Body of pancreas (tissue), 4 donors: ENCODE data around the gene KCP.

Source experiments
- POLR2A ChIP-seq, 3 donors: fragments of 450-650 bp; IDR thresholded peaks; one replicate each; pipeline ENCODE4 v1.6.1; 2016; ENCODE audit warnings: antibody characterized with exemption in 3 of 3, mild to moderate bottlenecking in 2 of 3
- TF ChIP-seq, protein P1 (sequence below), 7 experiments: fragments of 450-650 bp in 4 of 7; fragments of 200-600 bp in 3 of 7; sonication (generic) in 3 of 7; IDR thresholded peaks; one replicate each; pipeline ENCODE4 v1.5.1; 2016 to 2019; ENCODE audit warnings: antibody characterized with exemption in 7 of 7

- TF ChIP-seq, protein P1, sequence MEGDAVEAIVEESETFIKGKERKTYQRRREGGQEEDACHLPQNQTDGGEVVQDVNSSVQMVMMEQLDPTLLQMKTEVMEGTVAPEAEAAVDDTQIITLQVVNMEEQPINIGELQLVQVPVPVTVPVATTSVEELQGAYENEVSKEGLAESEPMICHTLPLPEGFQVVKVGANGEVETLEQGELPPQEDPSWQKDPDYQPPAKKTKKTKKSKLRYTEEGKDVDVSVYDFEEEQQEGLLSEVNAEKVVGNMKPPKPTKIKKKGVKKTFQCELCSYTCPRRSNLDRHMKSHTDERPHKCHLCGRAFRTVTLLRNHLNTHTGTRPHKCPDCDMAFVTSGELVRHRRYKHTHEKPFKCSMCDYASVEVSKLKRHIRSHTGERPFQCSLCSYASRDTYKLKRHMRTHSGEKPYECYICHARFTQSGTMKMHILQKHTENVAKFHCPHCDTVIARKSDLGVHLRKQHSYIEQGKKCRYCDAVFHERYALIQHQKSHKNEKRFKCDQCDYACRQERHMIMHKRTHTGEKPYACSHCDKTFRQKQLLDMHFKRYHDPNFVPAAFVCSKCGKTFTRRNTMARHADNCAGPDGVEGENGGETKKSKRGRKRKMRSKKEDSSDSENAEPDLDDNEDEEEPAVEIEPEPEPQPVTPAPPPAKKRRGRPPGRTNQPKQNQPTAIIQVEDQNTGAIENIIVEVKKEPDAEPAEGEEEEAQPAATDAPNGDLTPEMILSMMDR (IDR thresholded peaks at IDR 0.05), result no peak
- TF ChIP-seq POLR2A (IDR thresholded peaks at IDR 0.05), result no peak
Measured at GRCh38 chr7:128888756-128889095, 21.8 kb downstream of the KCP start.
